GM19240 (cell line): ENCODE measurements around the gene CARNS1.
"Not testable (repeated sequence)": the region's sequence is repeated elsewhere in the genome, so short reads cannot be mapped to it uniquely, and the experiment has no call there.

Source experiments
- DNase-seq: peaks from one replicate; pipeline ENCODE4 v3.0.0; 2011; ENCODE audit warnings: low spot score; ENCODE audit not compliant: insufficient read length

Gene CARNS1

GRCh38 chr11:67464411-67465188, 49.1 kb downstream of the CARNS1 start:
- peak; percentile 92 for DNase-seq

DNA sequence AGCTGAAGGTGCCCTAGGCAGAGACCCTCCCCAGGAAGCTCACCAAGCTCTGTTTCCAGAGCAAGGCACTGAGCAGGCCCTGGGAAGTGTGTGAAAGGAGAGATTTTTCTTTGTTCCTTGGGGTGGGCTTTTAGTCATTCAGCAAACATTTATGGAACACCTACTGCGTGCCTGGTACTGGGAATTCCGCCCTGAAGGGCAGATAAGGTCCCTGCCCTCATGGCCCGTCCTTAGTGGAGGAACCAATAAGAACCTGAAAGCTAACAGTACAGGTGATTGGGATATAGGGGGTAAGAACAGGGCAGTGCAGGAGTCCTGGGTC, 49.7 kb downstream of the CARNS1 start:
- DNase-seq = no peak

DNA sequence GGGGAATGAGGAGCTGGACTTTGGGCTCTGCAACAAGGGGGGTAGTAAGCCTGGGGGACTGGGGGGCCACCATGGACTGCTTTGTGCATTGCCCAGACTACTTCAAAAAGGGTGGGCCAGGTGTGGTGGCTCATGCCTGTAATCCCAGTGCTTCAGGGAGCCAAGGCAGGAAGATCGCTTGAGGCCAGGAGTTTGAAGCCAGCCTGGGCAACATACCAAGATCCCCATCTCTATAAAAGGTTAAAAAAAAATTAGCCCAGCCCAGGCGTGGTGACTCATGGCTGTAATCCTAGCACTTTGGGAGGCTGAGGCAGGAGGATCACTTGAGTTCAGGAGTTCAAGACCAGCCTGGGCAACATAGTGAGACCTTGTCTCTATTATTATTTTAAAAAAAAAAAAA, 50.1 kb downstream of the CARNS1 start:
- DNase-seq = not testable (repeated sequence)

DNA sequence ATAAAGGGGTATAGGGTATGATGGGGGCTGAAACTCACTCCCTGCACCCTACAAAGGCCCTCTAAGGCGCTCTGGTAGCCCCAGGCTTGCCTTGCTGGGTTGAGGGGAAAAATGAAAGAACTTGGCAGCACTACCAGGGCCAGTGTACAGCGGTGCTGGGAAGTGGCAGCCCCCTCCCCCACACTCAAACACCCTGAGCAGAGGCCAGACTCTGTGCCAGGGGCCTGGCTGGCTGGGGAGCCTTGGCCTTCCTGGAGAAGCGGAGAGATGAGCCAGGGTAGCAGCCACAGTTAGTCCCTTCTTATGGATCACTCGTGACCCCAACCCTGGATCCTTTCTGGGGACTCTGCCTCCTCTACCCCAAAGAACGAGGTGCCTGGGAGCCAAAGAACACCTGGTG, 50.9 kb downstream of the CARNS1 start:
- DNase-seq = no peak

DNA sequence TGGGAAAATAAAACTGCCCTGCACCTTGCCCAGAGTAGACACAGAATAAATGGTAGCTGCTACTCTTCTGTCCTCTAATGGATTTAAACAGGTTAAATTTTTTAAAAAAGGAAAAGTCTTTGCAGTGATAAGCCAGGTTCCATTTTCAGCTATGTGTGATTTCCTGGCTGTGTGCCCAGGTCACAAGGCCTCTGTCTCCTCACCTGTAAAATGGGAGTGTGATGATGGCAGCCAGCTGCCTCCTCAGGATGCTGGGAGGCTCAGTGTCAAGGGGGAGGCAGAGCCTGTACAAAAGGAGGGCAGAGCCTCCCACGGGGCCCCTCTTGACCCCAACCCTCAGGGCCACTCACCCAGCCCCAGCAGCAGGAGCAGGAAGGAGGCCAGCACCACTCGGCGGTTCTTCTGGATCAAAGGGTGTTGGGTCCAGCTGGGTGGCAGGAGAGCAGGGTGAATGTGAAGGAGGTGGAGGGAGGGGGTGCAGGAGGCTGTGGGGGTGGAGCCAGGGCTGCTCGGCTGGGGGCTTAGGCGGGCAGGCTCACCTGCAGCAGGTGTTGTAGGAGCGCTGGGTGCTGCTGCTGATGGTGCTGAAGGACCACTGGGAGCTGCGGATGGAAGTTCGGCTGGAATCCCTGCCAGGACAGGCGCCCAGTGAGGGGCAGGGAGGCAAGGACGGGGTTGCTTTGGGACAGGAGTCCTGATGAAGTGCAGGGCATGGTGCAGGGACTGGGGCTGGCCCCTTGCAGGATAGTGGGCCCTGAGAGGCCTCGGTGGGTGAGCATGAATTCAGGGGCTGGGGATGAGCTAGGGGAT, 51.7 kb downstream of the CARNS1 start:
- no peak for DNase-seq

- no peak for DNase-seq
Measured at GRCh38 chr11:67468056-67468455, 52.6 kb downstream of the CARNS1 start.

GRCh38 chr11:67468456-67468758, 52.9 kb downstream of the CARNS1 start:
- no peak for DNase-seq

DNA sequence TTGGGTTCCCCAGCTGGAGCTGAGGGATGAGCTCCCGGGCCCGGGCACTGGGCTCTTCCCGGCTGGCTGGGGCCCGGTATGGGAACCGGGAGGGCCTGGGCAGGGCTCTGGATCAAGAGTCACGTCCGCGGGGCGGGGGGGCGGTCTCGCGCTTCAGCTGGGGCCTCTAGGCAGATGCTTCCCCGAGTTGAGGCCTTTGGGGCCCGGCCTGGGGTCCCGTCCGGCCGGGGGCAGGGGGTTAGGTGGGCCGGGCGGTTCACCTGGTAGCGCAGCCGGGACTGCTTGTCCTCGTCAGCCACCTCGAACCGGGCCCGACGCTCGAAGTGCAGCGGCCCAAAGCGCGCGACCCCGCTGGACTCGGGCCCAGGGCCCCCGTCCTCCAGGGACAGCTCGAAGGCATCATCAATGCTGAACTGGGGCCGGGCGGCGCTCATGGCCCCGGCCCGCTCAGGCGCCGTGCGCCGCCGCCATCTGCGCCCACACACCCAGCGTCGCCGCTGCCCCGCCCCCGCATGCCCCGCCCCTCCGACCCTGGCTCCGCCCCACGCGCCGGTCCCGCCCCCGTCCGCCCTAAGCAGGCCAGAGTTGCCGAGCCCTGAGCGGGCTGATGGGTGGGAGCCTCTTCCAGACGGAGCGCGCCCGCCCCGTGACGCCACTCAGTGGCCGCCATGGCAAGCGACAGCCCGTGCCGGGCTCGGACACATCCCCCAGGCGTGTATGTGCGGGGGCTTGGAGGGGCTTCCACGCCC, 53.5 kb downstream of the CARNS1 start, which contains the start of gene TMEM134:
Gene TMEM134 (minus strand): TSS at position 493 of the 749 bp plus-strand sequence. CDS start 59 bp downstream, at position 434.
- DNase-seq = peak; percentile 92

- no peak for DNase-seq
Measured at GRCh38 chr11:67469508-67469811, 54.0 kb downstream of the CARNS1 start.

DNA sequence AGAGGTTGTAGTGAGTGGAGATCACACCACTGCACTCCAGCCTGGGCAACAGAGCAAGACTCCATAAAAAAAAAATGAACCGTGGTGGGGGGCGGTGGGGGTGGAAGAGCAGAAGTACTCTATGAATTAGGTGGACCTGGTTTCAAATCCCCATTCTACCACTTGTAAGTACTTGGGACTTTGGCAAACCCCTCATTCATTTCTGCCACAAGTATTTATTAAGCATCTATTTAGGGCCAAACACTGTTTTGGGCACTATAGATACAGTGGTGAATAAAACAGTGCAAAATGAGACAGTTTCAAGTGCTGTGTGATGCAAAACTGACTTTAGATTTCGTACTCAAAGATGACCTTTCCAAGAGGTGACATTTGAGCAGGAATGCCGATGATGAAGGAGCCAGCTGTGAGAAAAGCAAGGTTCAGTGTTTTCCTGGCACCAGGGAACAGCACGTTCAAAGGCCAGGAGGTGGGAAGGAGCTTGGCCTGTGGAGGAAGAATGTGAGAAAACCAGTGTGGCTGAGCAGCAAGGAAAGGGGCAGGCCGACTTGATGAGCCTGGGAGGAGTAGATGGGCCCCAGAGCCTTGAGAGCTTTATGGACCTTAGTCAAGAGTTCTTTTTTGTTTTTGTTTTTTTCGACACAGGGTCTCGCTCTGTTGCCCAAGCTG, 55.0 kb downstream of the CARNS1 start:
- DNase-seq = no peak

DNA sequence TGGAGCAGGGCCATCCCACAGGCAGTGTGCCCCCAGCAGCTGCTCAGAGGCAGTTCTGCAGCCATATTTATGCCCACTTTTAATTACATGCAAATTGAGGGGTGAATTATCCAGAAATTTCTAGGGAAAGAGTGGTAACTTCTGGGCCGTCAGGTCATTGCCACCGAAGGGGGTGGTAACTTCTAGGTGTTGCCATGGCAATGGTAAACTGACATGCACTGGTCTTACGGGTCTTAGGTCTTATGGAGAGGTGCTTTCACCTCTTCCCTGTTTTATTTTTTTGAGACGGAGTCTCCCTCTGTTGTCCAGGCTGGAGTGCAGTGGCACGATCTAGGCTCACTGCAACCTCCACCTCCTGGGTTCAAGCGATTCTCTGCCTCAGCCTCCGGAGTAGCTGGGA, 57.4 kb downstream of the CARNS1 start:
- DNase-seq = no peak
